SU-DHL-6 (cell line): ENCODE data around the gene ZBTB44.

Experiments used
- EZH2phosphoT487 ChIP-seq: fragments of 200-600 bp; sonication (generic), shearing (Covaris generic); conservative IDR thresholded peaks from 2 replicates; pipeline ENCODE4 v1.6.1; 2018; ENCODE audit warnings: mild to moderate bottlenecking, antibody characterized with exemption, low read length, moderate library complexity, mixed read lengths
- TF ChIP-seq, protein P1 (sequence below): fragments of 200-600 bp; sonication (generic); IDR thresholded peaks from one replicate; pipeline ENCODE4 v1.5.1; 2017; ENCODE audit warnings: antibody characterized with exemption, mild to moderate bottlenecking, low read length, moderate library complexity; ENCODE audit not compliant: insufficient read depth, poor library complexity, severe bottlenecking

DNA sequence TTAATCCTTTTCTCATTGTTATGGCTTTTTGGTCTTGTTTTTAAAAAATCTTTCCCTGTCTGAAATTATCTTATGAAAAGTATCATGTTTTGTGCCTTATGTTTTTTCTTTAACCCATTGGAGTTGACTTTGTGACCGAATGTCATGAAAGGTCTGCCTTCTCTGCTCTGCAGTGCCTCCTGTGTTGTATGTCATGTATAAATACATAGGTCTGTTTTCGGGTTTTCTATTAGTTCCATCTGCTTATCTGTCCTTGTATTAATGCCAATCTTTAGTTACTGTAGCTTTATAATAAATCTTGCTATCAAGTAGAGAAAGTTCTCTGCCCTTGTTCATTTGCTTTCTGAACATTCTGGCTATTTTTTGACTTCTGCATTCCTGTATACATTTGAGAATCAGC, 73.0 kb downstream of the ZBTB44 start:
- TF ChIP-seq, protein P1, sequence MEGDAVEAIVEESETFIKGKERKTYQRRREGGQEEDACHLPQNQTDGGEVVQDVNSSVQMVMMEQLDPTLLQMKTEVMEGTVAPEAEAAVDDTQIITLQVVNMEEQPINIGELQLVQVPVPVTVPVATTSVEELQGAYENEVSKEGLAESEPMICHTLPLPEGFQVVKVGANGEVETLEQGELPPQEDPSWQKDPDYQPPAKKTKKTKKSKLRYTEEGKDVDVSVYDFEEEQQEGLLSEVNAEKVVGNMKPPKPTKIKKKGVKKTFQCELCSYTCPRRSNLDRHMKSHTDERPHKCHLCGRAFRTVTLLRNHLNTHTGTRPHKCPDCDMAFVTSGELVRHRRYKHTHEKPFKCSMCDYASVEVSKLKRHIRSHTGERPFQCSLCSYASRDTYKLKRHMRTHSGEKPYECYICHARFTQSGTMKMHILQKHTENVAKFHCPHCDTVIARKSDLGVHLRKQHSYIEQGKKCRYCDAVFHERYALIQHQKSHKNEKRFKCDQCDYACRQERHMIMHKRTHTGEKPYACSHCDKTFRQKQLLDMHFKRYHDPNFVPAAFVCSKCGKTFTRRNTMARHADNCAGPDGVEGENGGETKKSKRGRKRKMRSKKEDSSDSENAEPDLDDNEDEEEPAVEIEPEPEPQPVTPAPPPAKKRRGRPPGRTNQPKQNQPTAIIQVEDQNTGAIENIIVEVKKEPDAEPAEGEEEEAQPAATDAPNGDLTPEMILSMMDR, result no peak
- no peak for TF ChIP-seq EZH2phosphoT487
